Kidney (tissue), 14 donors: ENCODE measurements around the gene LTO1. TPM values are rescaled to one million over a fixed set of nuclear protein-coding genes. Genes with fewer than 3 reads are reported as not detected.

Source experiments
- DNase-seq, 5 donors: peaks; one replicate each; pipeline ENCODE4 v3.0.0-alpha.2; 2013 to 2020
- FAIRE-seq: peaks from 2 replicates; lab custom pipeline; 2012; peaks lifted over from hg19 to GRCh38; lab: Jason Lieb, UNC
- H3K27ac ChIP-seq, 2 donors: one replicate each; pipeline ENCODE4 v1.7.0; 2013; ENCODE audit warnings: low read depth in 2 of 2, low read length in 2 of 2, inconsistent platforms in 1 of 2
- H3K27me3 ChIP-seq: one replicate; pipeline ENCODE4 v1.7.1; 2013; ENCODE audit warnings: low read length, inconsistent platforms; ENCODE audit not compliant: control insufficient read depth, insufficient read depth
- H3K36me3 ChIP-seq, 3 donors: one replicate each; pipeline versions ENCODE4 v1.7.0 to v1.7.1; 2013; ENCODE audit warnings: low read length in 3 of 3, control low read depth in 1 of 3, inconsistent platforms in 1 of 3; ENCODE audit not compliant: insufficient read depth in 3 of 3, control insufficient read depth in 2 of 3
- H3K4me1 ChIP-seq, 3 donors: one replicate each; pipeline versions ENCODE4 v1.7.0 to v1.7.1; 2013; ENCODE audit warnings: low read length in 3 of 3, inconsistent platforms in 1 of 3, low read depth in 1 of 3; ENCODE audit not compliant: control insufficient read depth in 2 of 3, insufficient read depth in 2 of 3
- H3K4me3 ChIP-seq, 3 donors: one replicate each; pipeline versions ENCODE4 v1.7.0 to v1.8.1; 2013; ENCODE audit warnings: low read length in 3 of 3, control low read depth in 1 of 3, inconsistent platforms in 1 of 3
- H3K9ac ChIP-seq, 3 donors: one replicate each; pipeline versions ENCODE4 v1.7.0 to v1.7.1; 2013; ENCODE audit warnings: low read length in 3 of 3, control low read depth in 1 of 3, inconsistent platforms in 1 of 3
- H3K9me3 ChIP-seq, 3 donors: one replicate each; pipeline versions ENCODE4 v1.7.0 to v1.7.1; 2013; ENCODE audit warnings: low read length in 3 of 3, control low read depth in 1 of 3, inconsistent platforms in 1 of 3; ENCODE audit not compliant: control insufficient read depth in 2 of 3, insufficient read depth in 1 of 3
- CTCF ChIP-seq: IDR thresholded peaks from 3 replicates; pipeline ENCODE4 v1.5.1; 2012; ENCODE audit warnings: mild to moderate bottlenecking, moderate library complexity, borderline replicate concordance; ENCODE audit not compliant: insufficient read depth; ENCODE audit errors: extremely low read depth
- intact Hi-C: fragments of 100-400 bp; cut with DNase I; formaldehyde crosslinking; loops from one replicate; pipeline ENCODE4 v1.11.1; 2022
- polyA plus RNA-seq: library from polyadenylated mRNA; stranded (reverse); fragments of 350-450 nt; fragmentation: Illumina TruSeq; extraction: RNeasy Lipid Tissue Mini Kit (QIAGEN cat#74804); gene quantifications from one replicate; pipeline ENCODE4 v1.2.3, GENCODE V29; 2014; ENCODE audit warnings: low read depth, low replicate concordance; ENCODE audit not compliant: insufficient read depth
- total RNA-seq: library from RNA; stranded (reverse); fragmentation: NEBNext Ultra II Directional; extraction: Animal tissue kit (Norgen Biotek cat#: 25700); gene quantifications from one replicate; pipeline ENCODE4 v1.2.1, GENCODE V29; 2021
- donor health status: control.
- donor health status: control.
- donor health status: control.
- donor health status: control.
- donor health status: control.
- donor health status: DM: yes; HTN: yes; CAD: no.
- donor health status: Normal renal cell carcinoma (clear cell type).

LTO1 gene
- total and polyA plus RNA-seq, 2 donors from 2014 or later, result 14.6 to 21.9 TPM

- Histone ChIP-seq H3K36me3 (peaks cover 0 to 22% (median 9%) of the 10 kb centered on the region in 3 donors), H3K27ac (no peak overlapping the region), H3K9ac (no peak overlapping the region), H3K4me1 (peaks cover 0 to 7% (median 5%) of the 10 kb centered on the region in 3 donors), H3K9me3 (no peaks in the 10 kb centered on the region), H3K27me3 (no peaks in the 10 kb centered on the region), H3K4me3 (no peak overlapping the region)
- FAIRE-seq (no peak), DNase-seq (peak in 1 of 5 donors; percentile 67)
- intact Hi-C loops, result no loop called here
- TF ChIP-seq CTCF, result no peak
Measured at GRCh38 chr11:69669486-69669885, 5.7 kb downstream of the LTO1 start.

- Histone ChIP-seq H3K36me3 (peaks cover 0 to 19% (median 9%) of the 10 kb centered on the region in 3 donors), H3K27me3 (no peaks in the 10 kb centered on the region), H3K9ac (no peak overlapping the region), H3K27ac (peak overlapping the region in 1 of 2 donors; percentile 2), H3K4me1 (peaks cover 0 to 3% (median 0%) of the 10 kb centered on the region in 3 donors), H3K9me3 (no peaks in the 10 kb centered on the region), H3K4me3 (no peak overlapping the region)
- DNase-seq (no peak), FAIRE-seq (no peak)
- intact Hi-C loops, result no loop called here
- TF ChIP-seq CTCF, result no peak
Measured at GRCh38 chr11:69667619-69668604, 7.2 kb downstream of the LTO1 start.

- Histone ChIP-seq H3K27me3 (no peaks in the 10 kb centered on the region), H3K4me1 (peaks cover 0 to 3% (median 0%) of the 10 kb centered on the region in 3 donors), H3K9me3 (no peaks in the 10 kb centered on the region), H3K36me3 (peaks cover 0 to 11% (median 7%) of the 10 kb centered on the region in 3 donors), H3K27ac (no peak overlapping the region), H3K4me3 (no peak overlapping the region), H3K9ac (no peak overlapping the region)
- TF ChIP-seq CTCF, result no peak
- DNase-seq (peak in 2 of 5 donors; percentile 38 to 68), FAIRE-seq (no peak)
- intact Hi-C loops, result no loop called here
Measured at GRCh38 chr11:69666752-69667536, 8.2 kb downstream of the LTO1 start.
